Non-pigmented ciliary epithelial cell (primary cell): ENCODE data around the gene SCGB1D4.
"Not testable (repeated sequence)": the region's sequence is repeated elsewhere in the genome, so short reads cannot be mapped to it uniquely, and the experiment has no call there.

Source experiments
- DNase-seq: peaks from one replicate; pipeline ENCODE4 v3.0.0-alpha.2; 2010; ENCODE audit warnings: low read depth

SCGB1D4 gene

DNA sequence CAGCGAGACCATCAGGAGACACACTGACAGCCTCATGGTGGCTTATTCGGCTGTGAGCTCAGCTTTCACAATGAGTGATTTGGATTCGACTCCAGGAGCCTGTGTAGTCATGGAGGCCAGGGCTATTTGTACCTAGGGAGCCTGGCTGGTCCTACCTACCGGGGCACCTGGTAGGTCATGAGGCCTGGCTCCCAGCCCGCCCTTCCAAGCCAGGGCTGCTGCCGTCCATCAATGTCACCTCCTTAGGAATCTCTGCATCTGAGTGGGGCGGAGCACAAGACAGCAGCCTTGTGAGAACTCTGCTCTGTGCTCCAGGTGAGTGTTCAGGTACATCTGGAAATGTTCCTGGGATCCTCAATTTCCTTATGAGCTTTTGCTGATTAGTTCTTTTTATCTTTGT is at the start of gene SCGB1D4:
Gene SCGB1D4 (minus strand): TSS at position 101 of the 400 bp plus-strand sequence. CDS start 65 bp downstream, at position 36.
- DNase-seq, result no peak

GRCh38 chr11:62345861-62346260 is 47.0 kb upstream of the SCGB1D4 start:
- DNase-seq, result no peak

- DNase-seq, result no peak
These were observed 45.3 kb upstream of the SCGB1D4 start for GRCh38 chr11:62344210-62344609.

DNA sequence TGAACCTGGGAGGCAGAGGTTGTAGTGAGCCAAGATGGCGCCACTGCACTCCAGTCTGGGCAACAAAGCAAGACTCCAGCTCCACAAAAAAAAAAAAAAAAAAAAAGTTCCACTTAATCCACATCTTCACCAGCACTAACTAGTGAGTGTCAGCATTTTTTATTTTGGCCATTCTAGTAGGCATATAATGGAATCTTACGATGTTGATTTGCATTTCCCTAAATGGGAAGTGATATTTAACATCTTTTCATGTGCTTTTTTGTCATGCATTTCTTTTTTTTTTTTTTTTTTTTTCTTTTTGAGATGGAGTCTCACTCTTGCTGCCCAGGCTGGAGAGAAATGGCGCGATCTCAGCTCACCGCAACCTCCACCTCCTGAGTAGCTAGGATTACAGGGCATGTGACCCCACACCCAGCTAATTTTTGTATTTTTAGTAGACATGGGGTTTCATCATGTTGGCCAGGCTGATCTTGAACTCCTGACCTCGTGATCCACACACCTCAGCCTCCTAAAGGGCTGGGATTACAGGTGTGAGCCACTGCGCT is 44.8 kb upstream of the SCGB1D4 start:
- DNase-seq, result not testable (repeated sequence)

DNA sequence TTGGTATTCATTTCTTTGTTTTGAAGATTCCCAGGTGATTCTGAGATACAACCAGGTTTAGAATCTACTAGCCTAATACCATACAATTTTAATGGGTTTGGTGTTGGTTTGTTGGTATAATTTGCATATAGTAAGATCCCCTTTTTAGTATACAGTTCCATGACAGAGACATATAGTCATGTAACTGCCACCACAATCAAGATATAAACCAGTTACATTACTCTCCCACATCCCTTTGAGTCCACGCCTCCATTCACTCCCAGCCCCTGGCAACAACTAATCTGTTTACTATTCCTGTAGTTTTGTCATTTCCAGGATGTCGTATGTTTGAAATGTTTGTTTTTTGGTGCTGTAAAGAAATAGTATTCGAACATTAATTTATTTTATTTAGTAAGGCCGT is 42.7 kb upstream of the SCGB1D4 start:
- DNase-seq, result no peak

- DNase-seq, result peak; percentile 15
These were observed 41.5 kb upstream of the SCGB1D4 start for GRCh38 chr11:62340269-62340901.

GRCh38 chr11:62338218-62338617 is 39.3 kb upstream of the SCGB1D4 start:
- no peak for DNase-seq

DNA sequence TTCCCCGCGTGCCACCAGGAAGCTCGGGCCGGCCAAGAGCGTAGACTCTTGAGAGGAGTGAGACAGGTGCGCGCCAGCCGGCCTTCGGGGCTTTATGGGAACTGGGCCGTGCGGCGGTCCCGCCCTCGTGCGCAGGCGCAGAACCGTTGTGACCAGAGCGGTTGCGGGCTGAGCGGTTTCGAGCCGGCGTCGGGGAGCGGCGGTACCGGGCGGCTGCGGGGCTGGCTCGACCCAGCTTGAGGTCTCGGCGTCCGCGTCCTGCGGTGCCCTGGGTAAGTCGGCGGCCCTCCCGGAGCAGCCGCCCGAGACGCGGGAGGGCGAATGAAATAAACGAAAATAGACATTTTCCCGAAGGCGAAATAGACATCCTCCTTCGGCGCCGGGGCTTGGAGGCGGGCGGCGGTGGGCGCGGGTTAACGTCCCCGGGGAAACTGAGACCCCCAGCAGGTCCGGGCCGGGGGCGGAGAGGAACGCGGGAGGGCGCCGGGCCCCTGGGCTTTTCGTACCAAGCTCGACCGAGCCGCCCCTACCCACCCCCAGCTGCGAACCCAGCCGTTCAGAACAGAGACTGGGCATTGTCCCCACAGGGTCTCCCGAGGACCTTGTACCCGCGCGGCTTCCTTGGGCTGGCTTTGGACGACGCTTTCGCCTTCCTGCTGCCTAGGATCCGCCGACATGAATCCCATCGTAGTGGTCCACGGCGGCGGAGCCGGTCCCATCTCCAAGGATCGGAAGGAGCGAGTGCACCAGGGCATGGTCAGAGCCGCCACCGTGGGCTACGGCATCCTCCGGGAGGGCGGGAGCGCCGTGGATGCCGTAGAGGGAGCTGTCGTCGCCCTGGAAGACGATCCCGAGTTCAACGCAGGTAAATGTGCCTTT is 38.7 kb upstream of the SCGB1D4 start, which contains the start of gene ASRGL1:
Gene ASRGL1 (plus strand): TSS at position 146 of the 879 bp plus-strand sequence. CDS start 530 bp downstream, at position 676.
- DNase-seq, result no peak

DNA sequence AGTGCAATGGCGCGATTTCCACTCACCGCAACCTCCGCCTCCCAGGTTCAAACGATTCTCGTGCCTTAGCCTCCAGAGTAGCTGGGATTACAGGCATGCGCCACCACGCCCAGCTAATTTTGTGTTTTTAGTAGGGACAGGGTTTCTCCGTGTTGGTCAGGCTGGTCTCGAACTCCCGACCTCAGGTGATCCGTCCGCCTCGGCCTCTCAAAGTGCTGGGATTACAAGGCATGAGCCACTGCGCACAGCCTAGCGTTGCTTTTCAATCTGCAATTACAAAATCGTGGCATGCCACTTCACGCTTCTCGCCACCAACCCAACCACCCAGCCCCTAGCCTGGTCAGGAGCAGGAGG is 38.1 kb upstream of the SCGB1D4 start:
- DNase-seq, result not testable (repeated sequence)

DNA sequence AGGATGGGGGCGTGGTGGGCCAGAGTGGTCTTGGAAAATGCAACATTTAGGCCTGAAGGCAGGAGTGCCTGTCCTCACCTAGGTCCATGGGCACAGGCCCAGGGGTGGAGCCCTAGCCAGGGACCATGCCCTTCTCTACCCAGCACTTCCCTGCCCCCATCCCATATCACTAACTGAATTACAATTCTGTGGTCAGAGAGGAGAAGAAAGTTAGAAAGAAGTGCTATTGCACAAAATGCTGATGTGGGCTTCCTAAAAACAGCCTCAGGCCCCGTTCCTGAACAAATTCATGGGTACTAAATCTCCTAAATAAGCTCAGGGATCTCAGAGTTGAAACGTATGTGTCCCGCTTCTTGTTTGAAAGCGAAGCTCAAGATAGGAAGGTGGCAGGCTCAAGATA is 34.9 kb upstream of the SCGB1D4 start:
- no peak for DNase-seq

- not testable (repeated sequence) for DNase-seq
These were observed 32.4 kb upstream of the SCGB1D4 start for GRCh38 chr11:62331264-62331663.

- not testable (repeated sequence) for DNase-seq
These were observed 28.7 kb upstream of the SCGB1D4 start for GRCh38 chr11:62327541-62327940.

- not testable (repeated sequence) for DNase-seq
These were observed 27.8 kb upstream of the SCGB1D4 start for GRCh38 chr11:62326719-62327118.

DNA sequence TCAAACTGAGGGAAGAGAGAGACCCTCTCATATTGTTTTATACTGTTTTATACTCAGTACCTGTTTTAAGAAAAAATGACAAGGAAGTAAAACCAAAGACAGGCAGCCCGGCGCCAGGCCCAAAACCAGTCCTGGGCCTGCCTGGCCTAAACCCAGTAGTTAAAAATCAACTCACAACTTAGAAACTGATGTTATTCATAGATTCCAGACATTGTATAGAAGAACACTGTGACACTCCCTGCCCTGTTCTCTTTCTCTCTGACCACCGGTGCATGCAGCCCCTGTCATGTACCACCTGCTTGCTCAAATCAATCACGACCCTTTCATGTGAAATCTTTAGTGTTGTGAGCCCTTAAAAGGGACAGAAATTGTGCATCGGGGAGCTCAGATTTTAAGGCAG is 26.9 kb upstream of the SCGB1D4 start:
- not testable (repeated sequence) for DNase-seq

GRCh38 chr11:62324731-62325556 is 26.1 kb upstream of the SCGB1D4 start:
- no peak for DNase-seq

GRCh38 chr11:62322524-62322923 is 23.6 kb upstream of the SCGB1D4 start:
- DNase-seq, result no peak

DNA sequence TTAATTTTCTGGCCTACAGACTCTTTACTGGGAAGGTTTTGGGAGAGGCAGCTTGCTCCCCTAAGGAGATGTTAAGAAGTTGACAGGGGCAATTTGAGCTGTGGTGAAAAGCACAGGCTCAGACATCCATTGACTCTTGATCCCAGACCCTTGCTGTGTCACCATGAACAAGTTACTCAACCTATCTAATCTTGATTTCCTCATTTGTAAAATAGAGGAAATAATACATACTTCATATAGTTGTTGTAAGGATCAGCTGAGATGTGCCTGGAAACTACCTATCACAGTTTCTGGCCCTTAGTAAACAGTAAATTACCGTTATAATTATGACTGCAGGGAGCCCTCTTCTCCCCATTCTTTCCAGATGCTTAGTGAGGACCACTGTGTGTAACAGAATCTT is 16.6 kb upstream of the SCGB1D4 start:
- DNase-seq, result no peak

DNA sequence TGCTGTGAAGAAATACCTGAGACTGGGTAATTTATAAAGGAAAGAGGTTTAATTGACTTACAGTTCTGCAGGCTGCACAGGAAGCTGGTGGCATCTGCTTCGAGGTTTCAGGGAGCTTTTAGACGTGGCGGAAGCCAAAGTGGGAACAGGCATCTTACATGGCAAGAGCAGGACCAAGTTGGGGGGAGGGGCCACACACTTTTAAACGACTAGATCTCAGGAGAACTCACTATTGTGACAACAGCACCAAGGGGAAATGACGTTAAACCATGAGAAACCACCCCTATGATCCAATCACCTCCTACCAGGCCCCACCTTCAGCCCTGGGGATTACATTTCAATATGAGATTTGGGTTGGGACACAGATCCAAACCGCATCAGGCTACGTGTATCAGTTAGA is 11.1 kb upstream of the SCGB1D4 start:
- DNase-seq, result no peak

DNA sequence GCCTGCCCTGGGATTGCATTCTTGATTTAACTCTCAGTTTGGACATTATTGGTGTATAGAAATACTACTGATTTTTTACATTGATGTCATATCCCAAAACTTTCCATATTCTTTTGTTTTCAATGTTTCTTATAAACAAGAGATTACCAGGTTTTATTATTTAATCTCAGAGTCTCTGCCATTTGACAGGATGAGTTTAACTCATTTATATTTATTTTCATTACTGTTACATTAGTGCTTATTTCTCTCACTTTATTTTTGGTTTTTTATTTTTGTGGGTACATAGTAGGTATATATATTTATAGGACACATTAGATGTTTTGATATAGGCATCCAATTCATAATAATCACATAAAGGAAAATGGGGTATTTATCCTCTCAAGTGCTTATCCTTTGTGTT is 9.1 kb upstream of the SCGB1D4 start:
- DNase-seq, result no peak

DNA sequence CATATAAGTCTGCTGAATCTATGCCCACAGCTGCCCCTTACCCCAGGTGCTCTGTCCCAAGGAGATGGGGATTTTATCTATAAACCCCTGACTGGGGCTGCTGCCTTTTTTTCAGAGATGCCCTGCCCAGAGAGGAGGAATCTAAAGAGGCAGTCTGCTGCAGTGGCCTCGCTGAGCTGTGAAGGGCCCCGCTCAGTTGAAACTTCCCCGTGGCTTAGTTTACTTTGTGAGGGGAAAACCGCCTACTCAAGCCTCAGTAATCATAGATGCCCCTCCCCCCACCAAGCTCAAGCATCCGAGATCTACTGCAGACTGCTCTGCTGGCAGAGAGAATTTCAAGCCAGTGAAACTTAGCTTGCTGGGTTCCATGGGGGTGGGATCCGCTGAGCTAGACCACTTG is 7.4 kb upstream of the SCGB1D4 start:
- DNase-seq, result no peak

- no peak for DNase-seq
These were observed 3.4 kb downstream of the SCGB1D4 start for GRCh38 chr11:62295504-62295903.

- no peak for DNase-seq
These were observed 18.4 kb downstream of the SCGB1D4 start for GRCh38 chr11:62280452-62280851.
